Transverse colon (tissue), 4 donors: ENCODE measurements around the gene BRD3. TPM values are rescaled to one million over a fixed set of nuclear protein-coding genes. Genes with fewer than 3 reads are reported as not detected.

Source experiments
- DNase-seq: peaks from one replicate; pipeline ENCODE4 v3.0.0-alpha.2; 2019
- H3K27ac ChIP-seq, 4 donors: fragments of 200-600 bp; sonication (generic); 2 replicates each; pipeline ENCODE4 v1.5.1; 2016 to 2018; ENCODE audit warnings: inconsistent platforms in 4 of 4
- H3K27me3 ChIP-seq: fragments of 200-600 bp; sonication (generic); 2 replicates; pipeline ENCODE4 v1.5.1; 2017; ENCODE audit warnings: inconsistent platforms
- H3K36me3 ChIP-seq, 4 donors: fragments of 200-600 bp; sonication (generic); 2 replicates each; pipeline ENCODE4 v1.5.1; 2017 to 2019; ENCODE audit warnings: inconsistent platforms in 4 of 4
- H3K4me1 ChIP-seq, 4 donors: fragments of 200-600 bp; sonication (generic); 2 replicates each; pipeline ENCODE4 v1.5.1; 2017 to 2020; ENCODE audit warnings: inconsistent platforms in 4 of 4
- H3K4me3 ChIP-seq, 4 donors: fragments of 200-600 bp; sonication (generic); 1 replicate in 1 of 4; 2 replicates in 3 of 4; pipeline versions ENCODE4 v1.5.1 to v1.6.1; 2017 to 2019; ENCODE audit warnings: inconsistent platforms in 4 of 4
- H3K9me3 ChIP-seq, 2 donors: fragments of 200-600 bp; sonication (generic); 2 replicates each; pipeline ENCODE4 v1.5.1; 2017 to 2019; ENCODE audit warnings: inconsistent platforms in 2 of 2
- CTCF ChIP-seq, 5 experiments: fragments of 200-600 bp in 3 of 5; fragments of 450-650 bp in 2 of 5; sonication (generic) in 3 of 5; IDR thresholded peaks; 1 replicate in 2 of 5; 2 replicates in 3 of 5; pipeline ENCODE4 v1.5.1; 2016 to 2017; ENCODE audit warnings: antibody characterized with exemption in 5 of 5, inconsistent platforms in 3 of 5, mild to moderate bottlenecking in 2 of 5, moderate library complexity in 1 of 5
- EP300 ChIP-seq: sonication (generic); formaldehyde crosslinking; IDR thresholded peaks from one replicate; pipeline ENCODE4 v1.6.1; 2017; ENCODE audit warnings: antibody characterized with exemption, low read depth
- POLR2A ChIP-seq: fragments of 450-650 bp; IDR thresholded peaks from one replicate; pipeline ENCODE4 v1.6.1; 2016; ENCODE audit warnings: antibody characterized with exemption, mild to moderate bottlenecking, moderate library complexity
- POLR2AphosphoS5 ChIP-seq, 3 donors: sonication (generic); formaldehyde crosslinking; IDR thresholded peaks; one replicate each; pipeline ENCODE4 v1.6.1; 2016; ENCODE audit warnings: antibody characterized with exemption in 3 of 3
- WGBS, 2 donors: methylation state at CpG; one replicate each; pipeline ENCODE4 v1.1.5; 2018; ENCODE audit warnings: low coverage in 1 of 2; 5-methylcytosine and 5-hydroxymethylcytosine counted together
- in situ Hi-C, 4 donors: fragments of 200-750 bp; cut with MboI; loops; one replicate each; pipeline versions ENCODE4 v1.15.0 to v1.15.1; 2017; ENCODE audit warnings: low sequenced_read_pairs in 3 of 4, low pct_ligation_motif_present in 1 of 4, low pct_unique_long_range_greater_than_20kb in 1 of 4
- intact Hi-C: fragments of 100-400 bp; cut with DNase I; formaldehyde crosslinking; loops from one replicate; pipeline ENCODE4 v1.15.1; 2023; ENCODE audit warnings: low total_unique reads
- total RNA-seq, 4 donors: library from RNA; depleted of rRNA; stranded (reverse); fragments of >200 nt; gene quantifications; one replicate each; pipeline ENCODE4 v1.1.0, GENCODE V29; 2016

Gene BRD3
- total RNA-seq, 4 donors from 2014 or later, result 14.5 to 21.3 (median 17.2) TPM

- Histone ChIP-seq H3K36me3 (peaks cover 0 to 30% (median 9%) of the 10 kb centered on the region in 4 donors), H3K9me3 (no peaks in the 10 kb centered on the region), H3K27ac (no peak overlapping the region), H3K4me1 (peaks cover 0 to 5% (median 1%) of the 10 kb centered on the region in 4 donors), H3K27me3 (no peaks in the 10 kb centered on the region), H3K4me3 (no peak overlapping the region)
- intact Hi-C loops, result no loop called here
- peak; percentile 31 for DNase-seq
- TF ChIP-seq POLR2AphosphoS5 (IDR thresholded peaks at IDR 0.05) (no peak), POLR2A (no peak), CTCF (IDR thresholded peaks at IDR 0.05) (no peak), EP300 (no peak)
- 57 to 67% methylated on average over 2 to 17 of the region's 21 CpGs for WGBS, 2 donors
- in situ Hi-C loops, result no loop called here
Measured at GRCh38 chr9:134040781-134041648, 26.8 kb downstream of the BRD3 start.

GRCh38 chr9:134040176-134040565 lies 27.7 kb downstream of the BRD3 start:
- intact Hi-C loops, result no loop called here
- 94% methylated on average over 17 of the region's 17 CpGs; no CpG with 5 or more reads in 1 of the 2 donors for WGBS, 2 donors
- TF ChIP-seq EP300 (no peak), CTCF (IDR thresholded peaks at IDR 0.05) (no peak), POLR2A (no peak), POLR2AphosphoS5 (IDR thresholded peaks at IDR 0.05) (no peak)
- Histone ChIP-seq H3K9me3 (no peaks in the 10 kb centered on the region), H3K27me3 (no peaks in the 10 kb centered on the region), H3K36me3 (peaks cover 0 to 38% (median 9%) of the 10 kb centered on the region in 4 donors), H3K4me1 (peaks cover 0 to 5% (median 1%) of the 10 kb centered on the region in 4 donors), H3K4me3 (no peak overlapping the region), H3K27ac (no peak overlapping the region)
- in situ Hi-C loops, result no loop called here
- no peak for DNase-seq

- in situ Hi-C loops, result no loop called here
- intact Hi-C loops, result no loop called here
- 92 to 94% methylated on average over 2 to 20 of the region's 20 CpGs for WGBS, 2 donors
- Histone ChIP-seq H3K4me3 (no peak overlapping the region), H3K4me1 (peaks cover 0 to 5% (median 1%) of the 10 kb centered on the region in 4 donors), H3K9me3 (no peaks in the 10 kb centered on the region), H3K36me3 (peaks cover 0 to 35% (median 10%) of the 10 kb centered on the region in 4 donors), H3K27ac (no peak overlapping the region), H3K27me3 (no peaks in the 10 kb centered on the region)
- no peak for DNase-seq
- no peak for TF ChIP-seq POLR2AphosphoS5 (IDR thresholded peaks at IDR 0.05)
- TF ChIP-seq POLR2A, result no peak
- no peak for TF ChIP-seq EP300
- no peak for TF ChIP-seq CTCF (IDR thresholded peaks at IDR 0.05)
Measured at GRCh38 chr9:134039386-134040175, 28.2 kb downstream of the BRD3 start.

- Histone ChIP-seq H3K27ac (no peak overlapping the region), H3K36me3 (peaks cover 0 to 52% (median 15%) of the 10 kb centered on the region in 4 donors), H3K27me3 (no peaks in the 10 kb centered on the region), H3K4me3 (no peak overlapping the region), H3K9me3 (no peaks in the 10 kb centered on the region), H3K4me1 (peaks cover 0 to 5% (median 1%) of the 10 kb centered on the region in 4 donors)
- 96 to 97% methylated on average over 2 of the region's 2 CpGs for WGBS, 2 donors
- TF ChIP-seq CTCF (IDR thresholded peaks at IDR 0.05), result no peak
- no peak for TF ChIP-seq POLR2A
- TF ChIP-seq POLR2AphosphoS5 (IDR thresholded peaks at IDR 0.05), result no peak
- TF ChIP-seq EP300, result no peak
- DNase-seq, result no peak
- in situ Hi-C loops, result no loop called here
- intact Hi-C loops, result no loop called here
Measured at GRCh38 chr9:134037641-134038040, 30.2 kb downstream of the BRD3 start.
